ENCODE measurements around the gene RINL.
"Not testable (repeated sequence)": the region's sequence is repeated elsewhere in the genome, so short reads cannot be mapped to it uniquely, and the experiment has no call there.

Gene RINL

DNA sequence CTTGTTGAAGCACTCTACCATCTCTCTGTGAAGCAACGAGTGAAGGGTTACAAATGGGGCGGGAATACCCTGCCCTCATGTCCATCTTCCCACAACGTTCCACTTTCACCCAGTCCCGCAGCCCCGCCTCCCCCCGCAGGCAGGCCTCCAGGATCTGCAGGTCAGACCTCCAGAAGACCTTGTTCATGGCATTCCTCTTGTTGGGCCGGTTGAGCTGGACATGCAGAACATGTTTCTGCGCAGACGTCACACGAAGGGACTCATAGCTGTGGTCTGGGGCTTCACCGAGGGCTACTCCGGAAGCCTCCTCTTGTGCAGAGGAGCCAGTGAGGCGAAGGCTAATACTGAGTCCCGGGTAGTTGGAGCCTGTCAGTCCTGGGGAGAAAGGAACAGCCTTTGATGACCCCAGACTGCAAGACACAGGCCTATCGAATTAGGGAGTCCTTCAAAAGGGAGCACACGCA is 46.9 kb downstream of the RINL start:
- no peak for FAIRE-seq

DNA sequence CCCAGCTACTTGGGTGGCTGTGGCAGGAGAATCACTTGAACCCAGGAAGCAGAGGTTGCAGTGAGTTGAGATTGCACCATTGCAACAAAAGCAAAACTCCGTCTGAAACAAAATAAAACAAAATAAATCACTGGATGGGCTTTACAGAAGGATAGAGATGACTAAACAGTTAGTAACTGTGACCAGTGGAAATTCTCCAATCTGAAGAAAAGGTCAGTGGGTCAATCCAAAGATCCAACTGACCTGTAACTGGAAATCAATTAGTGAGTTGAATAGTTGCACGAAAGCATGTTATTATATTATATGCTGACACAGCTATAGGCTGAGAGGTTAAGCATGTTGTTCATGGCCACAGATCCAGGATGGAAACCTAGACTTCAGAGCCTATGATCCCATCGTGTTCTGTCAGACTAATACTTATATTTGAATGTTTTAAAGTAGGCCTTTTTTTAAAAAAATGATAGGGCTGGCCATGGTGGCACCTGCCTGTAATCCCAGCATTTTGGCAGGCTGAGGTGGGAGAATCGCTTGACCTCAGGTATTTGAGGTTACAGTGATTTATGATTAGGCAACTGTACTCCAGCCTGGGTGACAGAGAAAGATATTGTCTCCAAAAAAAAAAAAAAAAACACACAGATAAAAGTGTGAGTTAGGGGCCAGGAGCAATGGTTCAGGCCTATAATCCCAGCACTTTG is 47.9 kb downstream of the RINL start:
- FAIRE-seq = no peak

DNA sequence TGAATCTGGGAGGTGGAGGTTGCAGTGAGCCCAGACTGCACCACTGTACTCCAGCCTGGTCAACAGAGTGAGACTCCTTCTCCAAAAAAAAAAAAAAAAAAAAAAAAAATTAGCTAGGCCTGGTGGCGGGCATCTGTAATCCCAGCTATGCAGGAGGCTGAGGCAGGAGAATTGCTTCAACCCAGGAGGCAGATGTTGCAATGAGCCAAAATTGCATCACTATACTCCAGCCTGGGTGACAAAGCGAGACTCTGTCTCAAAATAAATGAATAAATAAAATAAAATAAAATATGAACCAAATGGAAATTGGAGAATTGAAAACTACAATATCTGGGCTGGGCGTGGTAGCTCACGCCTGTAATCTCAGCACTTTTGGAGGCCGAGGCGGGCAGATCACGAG is 48.9 kb downstream of the RINL start:
- FAIRE-seq = not testable (repeated sequence)

DNA sequence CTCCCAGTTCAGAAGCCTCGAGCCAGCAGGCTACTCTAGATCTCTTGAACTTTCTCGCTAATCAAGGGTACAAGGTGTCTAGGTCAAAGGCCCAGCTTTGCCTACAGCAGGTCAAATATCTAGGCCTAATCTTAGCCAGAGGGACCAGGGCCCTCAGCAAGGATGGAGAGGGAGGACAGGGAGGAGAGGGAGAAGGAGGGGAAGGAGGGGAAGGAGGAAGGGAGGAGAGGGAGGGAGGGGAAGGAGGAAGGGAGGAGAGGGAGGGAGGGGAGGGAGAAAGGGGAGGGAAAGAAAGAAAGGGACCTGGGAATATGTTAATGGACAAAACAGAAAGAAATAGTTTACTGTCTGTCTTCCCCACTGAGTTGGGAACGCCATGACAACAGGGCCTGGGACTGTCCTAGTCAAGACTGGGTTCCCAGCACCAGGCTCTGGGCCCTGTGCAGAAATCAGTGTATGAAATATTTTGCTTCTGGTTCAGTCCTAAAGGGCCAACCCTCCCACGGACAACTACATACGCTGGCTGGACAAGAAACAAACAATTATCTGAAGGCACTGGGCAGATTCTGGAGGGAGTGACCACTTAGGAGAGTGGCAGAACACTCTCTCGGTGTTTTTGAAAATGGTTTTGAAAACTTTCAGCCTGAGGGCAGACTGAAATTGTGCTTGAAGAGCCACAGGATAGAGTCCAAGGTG is 51.1 kb downstream of the RINL start:
- FAIRE-seq = no peak

DNA sequence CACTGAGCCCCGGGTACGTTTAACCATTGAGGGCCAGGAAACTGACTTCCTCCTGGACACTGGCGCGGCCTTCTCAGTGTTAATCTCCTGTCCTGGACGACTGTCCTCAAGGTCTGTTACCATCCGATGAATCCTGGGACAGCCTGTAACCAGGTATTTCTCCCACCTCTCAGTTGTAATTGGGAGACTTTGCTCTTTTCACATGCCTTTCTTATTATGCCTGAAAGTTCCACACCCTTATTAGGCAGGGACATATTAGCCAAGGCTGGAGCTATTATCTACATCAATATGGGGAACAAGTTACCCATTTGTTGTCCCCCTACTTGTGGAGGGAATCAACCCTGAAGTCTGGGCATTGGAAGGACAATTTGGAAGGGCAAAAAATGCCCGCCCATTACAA is 52.1 kb downstream of the RINL start:
- not testable (repeated sequence) for FAIRE-seq

DNA sequence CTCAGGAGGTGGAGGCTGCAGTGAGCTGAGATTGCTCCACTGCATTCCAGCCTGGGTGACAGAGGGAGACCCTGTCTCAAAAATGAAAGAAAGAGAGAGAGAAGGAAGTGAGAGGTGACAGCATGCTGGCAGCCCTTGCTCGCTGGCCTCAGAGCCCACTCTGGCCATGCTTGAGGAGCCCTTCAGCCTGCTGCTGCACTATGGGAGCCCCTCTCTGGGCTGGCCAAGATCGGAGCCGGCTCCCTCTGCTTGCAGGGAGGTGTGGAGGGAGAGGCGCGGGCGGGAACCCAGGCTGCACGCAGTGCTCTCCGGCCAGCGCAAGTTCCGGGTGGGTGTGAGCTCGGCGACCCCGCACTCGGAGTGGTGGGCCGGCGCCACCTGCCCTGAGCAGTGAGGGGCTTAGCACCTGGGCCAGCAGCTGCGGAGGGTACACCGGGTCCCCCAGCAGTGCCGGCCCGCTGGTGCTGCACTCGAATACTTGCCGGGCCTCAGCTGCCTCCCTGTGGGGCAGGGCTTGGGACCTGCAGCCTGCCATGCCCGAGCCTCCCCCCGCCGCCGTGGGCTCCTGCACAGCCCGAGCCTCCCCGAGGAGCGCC is 56.7 kb downstream of the RINL start:
- not testable (repeated sequence) for FAIRE-seq

DNA sequence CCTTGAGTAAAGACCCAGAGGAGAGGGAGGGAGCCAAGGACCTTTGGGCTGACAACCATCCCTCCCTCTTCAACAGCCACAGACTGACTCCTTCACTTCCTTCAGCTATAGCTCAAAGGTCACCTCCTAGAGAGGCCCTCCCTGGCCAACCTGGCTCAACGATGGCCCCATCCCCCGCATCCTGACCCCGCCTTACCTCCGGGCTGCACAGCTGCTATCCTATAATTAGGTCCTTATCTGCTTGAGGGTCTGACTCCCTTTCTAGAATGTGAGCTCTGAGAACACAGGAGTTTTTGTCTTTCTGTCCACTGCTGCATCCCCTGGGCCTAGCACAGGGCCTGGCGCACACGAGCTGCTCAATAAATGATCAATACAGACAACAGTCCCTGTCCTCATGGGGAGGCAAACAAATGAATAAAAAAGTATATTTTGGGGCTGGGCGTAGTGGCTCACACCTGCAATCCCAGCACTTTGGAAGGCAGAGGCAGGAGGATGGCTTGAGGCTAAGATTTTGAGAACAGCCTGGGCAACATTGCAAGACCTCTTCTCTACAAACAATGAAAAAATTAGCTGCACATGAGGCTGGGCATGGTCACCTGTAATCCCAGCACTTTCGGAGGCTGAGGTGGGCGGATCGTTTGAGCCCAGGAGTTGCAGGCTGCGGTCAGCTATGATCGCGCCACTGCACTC is 58.7 kb downstream of the RINL start:
- no peak for FAIRE-seq
